GM10266 (cell line): ENCODE data around the gene OBSCN.

Experiments
- DNase-seq: peaks from one replicate; pipeline ENCODE4 v3.0.0; 2012; ENCODE audit errors: extremely low spot score
- TF ChIP-seq, protein P1 (sequence below): IDR thresholded peaks from 2 replicates; pipeline ENCODE4 v1.5.1; 2012; ENCODE audit warnings: mild to moderate bottlenecking, low read depth; ENCODE audit not compliant: control insufficient read depth, insufficient read depth; ENCODE audit errors: missing control alignments

The OBSCN gene

DNA sequence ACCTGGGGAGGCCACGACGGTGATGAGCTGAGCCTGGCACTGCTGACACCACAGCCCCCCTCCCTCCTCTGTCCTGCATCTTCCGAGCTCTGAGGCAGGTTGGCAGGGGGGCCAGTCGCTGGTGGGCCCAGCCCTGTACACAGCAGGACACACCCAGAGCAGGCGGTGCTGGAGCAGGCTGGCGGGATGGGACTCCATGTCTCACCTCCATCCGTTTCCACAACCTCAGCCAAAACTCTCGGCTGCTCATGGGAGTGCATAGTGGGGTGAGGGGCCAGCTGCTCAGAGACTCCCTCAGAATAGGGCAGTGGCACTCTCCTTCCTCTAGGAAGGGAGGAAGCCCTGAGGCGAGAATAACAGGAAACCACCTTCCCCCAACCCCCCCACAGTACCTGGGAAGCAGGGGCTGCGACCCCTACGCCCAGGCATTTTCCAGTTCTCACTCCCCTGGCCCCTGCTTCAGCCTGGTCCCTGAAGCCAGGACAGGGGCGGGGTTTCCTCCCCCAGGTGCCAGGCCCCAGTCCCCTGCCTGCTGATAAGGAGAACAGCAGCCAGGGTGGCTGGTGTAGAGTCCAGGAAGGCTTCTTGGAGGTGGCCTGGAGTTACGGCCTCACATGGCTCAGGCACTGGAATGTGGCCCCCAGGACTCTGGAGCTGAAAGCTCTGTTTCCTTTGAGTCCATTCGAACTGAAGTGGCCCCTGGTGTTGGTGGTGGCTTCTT, 45.4 kb upstream of the OBSCN start:
- TF ChIP-seq, protein P1, sequence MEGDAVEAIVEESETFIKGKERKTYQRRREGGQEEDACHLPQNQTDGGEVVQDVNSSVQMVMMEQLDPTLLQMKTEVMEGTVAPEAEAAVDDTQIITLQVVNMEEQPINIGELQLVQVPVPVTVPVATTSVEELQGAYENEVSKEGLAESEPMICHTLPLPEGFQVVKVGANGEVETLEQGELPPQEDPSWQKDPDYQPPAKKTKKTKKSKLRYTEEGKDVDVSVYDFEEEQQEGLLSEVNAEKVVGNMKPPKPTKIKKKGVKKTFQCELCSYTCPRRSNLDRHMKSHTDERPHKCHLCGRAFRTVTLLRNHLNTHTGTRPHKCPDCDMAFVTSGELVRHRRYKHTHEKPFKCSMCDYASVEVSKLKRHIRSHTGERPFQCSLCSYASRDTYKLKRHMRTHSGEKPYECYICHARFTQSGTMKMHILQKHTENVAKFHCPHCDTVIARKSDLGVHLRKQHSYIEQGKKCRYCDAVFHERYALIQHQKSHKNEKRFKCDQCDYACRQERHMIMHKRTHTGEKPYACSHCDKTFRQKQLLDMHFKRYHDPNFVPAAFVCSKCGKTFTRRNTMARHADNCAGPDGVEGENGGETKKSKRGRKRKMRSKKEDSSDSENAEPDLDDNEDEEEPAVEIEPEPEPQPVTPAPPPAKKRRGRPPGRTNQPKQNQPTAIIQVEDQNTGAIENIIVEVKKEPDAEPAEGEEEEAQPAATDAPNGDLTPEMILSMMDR = no peak
- no peak for DNase-seq

DNA sequence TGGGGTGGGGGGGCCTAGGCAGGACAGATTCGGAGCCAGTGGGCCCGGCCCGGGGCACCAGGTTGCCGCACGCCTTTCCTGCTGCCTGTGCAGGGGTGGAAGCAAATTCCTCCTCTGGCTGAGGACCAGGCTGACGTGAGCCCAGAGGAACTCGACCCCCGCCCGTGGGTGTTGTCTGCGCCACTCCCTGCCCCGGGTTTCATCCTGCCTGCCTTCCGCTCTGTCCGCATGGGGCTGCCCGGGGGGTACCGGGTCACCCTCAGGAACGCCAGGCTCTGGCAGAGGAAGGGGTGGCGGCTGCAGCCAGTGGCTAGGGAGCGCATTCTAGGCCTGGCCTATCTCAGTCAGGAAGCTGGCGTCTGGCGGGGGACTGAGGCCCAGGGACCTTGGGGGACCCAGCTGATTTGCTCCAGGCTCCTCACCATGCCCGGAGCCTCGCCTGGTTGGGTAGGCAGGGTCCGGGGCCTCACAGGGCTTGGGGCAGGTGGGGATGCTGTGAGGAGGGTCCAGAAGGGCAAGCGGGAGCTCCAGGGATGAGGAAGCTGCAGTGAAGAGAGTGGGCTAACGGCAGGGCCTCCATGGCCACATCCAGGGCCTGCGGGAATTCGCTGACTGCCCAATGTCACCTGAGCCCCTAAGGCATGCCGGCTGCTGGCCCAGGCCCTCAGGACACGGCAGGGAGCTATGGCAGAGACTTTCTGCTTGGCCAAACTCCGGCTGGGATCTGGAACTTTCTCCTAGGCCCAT, 44.7 kb upstream of the OBSCN start:
- no peak for DNase-seq
- TF ChIP-seq, protein P1 = no peak

DNA sequence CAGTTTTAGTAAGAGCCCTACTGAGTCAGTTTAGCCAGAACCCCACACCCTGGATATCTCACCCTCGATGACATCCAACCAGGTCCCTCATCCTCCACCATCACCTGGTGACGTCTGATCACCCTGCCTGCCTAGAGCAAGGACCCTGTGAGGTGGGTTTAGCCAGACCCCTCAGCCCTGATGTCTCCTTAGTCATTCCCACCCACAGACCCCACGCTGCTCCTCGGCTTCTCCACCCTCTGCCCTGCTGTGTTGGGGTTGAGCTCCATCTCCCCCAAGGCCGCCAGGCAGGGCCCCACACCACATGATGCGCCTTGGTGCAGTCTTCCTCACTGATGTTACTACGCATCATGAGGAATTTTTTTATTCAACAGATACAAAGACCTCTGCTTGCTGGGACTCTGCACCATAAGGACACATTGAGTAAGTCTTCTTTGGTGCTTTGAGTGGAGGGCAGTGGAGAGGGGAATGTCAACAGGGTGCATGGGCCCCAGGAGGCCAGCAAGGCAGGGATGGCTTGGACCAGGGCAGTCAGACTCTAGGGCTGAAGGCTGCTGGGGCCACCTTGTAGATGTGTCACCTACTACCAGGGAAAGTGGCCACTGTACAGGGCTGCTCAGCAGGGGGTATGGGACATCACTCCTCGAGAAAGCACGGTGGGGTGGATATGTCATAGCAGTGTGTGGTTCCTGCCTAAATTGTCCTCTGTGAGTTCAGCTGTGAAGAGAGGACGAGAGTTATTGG, 43.9 kb upstream of the OBSCN start:
- no peak for DNase-seq
- TF ChIP-seq, protein P1 = no peak

DNA sequence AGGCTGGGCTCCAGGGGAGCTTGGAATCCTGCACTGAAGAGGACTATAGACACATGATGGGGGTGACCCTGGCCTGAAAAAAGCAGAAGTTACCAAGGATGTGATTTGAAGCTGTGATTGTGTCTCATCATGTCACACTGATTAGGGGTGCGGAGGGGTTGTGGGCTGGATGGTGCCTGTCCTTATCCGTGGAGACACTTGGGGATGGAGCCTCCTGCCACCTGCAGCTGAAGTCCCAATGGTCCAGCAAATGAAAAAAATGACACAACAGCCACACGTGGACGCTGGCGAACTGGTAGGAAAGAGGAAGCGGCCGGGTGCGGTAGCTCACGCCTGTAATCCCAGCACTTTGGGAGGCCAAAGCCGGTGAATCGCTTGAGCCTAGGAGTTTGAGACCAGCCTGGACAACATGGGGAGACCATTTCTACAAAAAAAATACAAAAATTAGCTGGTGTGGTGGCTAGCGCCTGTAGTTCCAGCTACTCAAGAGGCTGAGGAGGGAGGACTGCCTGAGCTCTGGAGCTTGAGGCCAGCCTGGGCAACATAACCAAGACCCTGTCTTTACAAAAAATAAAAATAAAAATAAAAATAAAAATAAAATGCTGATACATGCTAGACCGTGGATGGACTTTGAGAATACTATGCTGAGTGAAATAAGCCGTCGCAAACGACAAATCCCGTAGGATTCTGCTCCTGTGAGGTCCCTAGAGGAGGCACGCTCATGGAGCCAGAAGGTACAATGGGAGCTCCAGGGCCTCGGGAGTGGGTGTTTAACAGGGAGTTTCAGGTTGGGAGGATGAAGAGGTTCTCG, 43.1 kb upstream of the OBSCN start:
- DNase-seq = no peak
- TF ChIP-seq, protein P1 = no peak

DNA sequence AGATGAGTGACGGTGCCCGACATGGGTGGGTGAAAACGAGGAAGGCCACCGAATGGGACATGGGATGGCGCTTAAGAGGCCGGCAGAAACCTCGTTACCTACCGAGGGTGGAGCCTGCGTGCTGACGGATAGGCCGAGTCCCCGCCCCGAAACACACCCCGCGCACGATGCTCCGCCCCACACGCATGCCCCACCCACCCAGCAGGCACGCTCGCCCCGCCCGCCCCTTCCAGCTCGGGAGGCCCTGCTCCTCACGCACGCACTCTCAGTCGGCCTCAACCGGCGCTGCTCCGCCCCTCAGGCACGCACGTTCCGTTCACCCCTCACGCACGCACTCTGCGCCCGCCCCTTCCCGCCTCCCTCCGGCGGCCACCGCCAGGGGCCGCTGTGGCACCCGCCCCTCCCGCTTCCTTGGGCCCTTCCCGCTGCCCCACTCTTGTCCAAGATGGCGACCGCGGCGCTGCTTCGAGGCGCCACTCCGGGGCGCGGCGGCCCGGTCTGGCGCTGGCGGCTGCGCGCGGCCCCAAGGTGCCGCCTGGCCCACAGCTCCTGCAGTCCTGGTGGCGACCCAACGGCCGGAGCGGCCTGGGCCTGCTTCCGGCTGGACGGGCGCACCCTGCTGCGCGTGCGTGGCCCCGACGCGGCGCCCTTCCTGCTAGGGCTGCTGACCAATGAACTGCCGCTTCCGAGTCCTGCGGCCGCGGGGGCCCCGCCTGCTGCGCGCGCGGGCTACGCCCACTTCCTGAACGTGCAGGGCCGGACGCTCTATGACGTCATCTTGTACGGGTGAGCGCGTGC, 42.3 kb upstream of the OBSCN start, which contains the start of gene IBA57:
Gene IBA57 (plus strand): TSS at position 433 of the 798 bp plus-strand sequence. CDS start 13 bp downstream, at position 446.
- DNase-seq = peak; percentile 99
- TF ChIP-seq, protein P1 = peak; percentile 96
